ENCODE data around the gene RAPGEF4.

RAPGEF4 gene

DNA sequence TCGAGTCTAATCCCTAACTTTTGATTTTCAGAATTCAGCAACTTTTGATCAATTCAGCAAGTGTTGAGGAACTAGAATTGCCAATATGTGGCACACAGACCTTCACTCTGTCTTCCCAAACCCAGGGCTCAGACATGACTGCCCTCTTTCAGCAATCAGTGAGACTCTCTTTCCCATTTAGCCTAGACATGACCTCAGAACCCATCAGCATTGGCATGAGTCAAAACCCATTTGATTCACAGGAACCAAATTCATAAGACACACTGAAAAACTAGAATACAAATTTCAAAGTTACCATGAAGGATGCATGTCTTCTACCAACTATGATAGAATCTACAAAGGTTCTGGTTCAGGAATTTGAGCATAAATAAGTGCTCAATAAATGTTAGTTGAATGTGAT lies 226.4 kb downstream of the RAPGEF4 start:
- in situ Hi-C loops (cut with MboI; ENCODE audit: low sequenced_read_pairs), result no loop called here

DNA sequence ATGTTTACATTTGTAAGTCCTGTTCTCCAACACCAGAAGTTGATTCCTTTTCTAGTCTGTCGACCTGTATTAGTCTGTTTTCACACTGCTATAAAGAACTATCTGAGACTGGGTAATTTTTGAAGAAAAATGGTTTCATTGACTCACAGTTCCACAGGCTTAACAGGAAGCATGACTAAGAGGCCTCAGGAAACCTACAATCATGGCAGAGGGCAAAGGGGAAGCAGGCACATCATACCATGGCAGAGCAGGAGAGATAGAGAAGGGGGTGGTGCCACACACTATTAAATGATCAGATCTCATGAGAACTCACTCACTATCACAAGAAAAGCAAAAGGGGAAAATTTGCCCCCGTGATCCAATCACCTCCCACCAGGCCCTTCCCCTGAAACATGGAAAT lies 227.2 kb downstream of the RAPGEF4 start:
- in situ Hi-C loops (cut with MboI; ENCODE audit: low sequenced_read_pairs), result no loop called here

DNA sequence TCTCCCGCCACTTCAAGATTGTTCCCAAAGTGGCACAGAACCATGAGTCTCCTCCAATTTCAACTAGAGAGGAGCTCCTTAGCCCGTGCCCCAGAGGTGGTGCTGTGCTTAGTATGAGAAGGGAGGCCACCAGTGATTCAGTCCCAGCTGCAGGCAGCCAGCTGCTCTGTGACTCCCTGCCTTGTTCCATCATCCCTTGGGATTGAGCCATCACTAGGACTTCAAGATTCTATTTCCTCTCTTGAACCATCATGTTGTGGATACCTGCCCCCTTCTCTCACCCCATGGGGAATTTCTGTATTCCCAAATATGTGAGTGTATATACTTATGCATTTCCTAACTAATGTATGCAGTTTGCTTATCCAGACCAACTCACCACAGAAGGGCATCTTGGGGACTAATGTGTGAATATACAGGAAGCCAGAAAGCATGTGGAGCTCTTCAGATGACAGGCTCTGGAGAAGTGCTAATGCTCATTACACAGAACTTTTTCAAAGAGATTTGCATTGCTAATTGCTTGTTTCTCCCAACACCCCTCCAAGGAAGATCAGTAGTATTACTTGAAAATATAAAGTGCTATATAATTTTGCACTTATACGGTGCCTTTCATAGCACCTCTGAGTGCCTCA lies 229.0 kb downstream of the RAPGEF4 start:
- in situ Hi-C loops (cut with MboI; ENCODE audit: low sequenced_read_pairs), result no loop called here

DNA sequence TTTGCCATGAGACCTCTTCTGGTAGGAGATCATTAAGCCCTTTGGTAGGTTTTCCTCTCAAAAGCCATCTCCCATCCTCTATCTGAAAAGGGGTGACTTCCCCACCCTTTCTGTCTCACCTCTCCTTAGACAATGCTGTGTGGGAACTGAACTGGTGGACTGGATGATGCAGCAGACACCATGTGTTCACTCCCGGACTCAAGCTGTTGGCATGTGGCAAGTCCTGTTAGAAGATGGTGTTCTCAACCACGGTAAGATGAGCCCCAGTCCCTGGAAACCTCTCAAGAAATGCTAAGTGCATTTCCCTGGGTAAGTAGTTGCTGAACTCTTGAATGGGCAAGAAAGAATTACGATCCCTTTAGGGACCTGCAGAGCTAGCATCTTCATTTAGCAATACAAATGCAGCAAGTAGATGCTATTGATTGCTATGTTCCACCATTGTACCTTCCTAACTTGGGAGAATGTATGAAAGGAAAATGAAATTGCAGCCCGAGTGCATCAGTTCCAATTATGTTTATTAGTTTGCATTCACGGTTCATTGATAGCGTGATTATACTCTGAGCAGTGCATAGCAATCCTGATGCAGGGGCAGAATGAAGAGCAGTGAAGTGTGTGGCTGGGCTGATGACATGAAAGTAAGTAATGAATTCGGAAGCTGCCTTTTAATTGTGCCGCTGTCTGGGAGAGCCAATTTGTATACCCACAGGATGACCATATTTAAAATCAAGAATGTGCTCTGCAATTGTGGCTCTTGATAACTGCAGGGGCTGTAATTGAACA lies 230.0 kb downstream of the RAPGEF4 start:
- in situ Hi-C loops (cut with MboI; ENCODE audit: low sequenced_read_pairs), result no loop called here

DNA sequence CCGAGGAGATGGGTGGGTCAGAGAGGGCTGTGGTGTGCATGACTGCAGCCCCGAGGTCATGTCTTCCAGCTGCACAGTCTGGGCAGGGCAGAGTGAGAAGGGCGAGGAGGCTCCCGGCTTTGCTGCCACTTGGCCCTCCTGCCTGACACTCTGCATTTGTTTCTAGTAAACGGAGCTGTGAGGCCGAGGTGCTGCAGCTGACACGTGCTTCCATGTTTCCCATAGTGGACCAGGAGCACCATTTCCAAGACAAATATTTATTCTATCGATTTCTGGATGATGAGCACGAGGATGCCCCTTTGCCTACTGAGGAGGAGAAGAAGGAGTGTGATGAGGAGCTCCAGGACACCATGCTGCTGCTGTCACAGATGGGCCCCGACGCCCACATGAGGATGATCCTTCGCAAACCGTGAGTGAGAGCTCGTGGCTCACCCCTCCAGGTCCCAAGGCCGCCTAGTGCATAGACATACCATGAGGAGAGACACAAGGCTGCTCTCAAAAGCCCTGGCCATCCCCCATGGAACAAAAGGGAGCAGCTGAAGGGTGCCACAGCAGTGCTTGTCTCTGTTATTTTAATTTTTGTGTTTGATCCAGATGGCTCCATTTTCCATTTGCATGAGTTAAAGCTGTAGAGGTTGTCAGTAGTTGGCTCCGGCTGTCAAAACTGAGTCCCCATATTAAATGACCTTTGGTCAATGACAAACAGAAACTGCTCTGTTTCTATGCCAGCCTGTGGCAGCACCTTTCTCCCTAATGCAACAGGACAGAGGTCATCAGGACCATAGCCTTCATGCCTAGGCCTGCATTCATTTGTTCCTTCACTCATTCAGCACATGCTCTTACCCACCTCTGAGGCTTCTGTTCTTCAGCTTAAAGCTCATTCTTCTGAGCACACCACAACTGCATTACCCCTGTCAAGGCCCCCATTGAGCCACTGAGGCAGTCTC lies 231.7 kb downstream of the RAPGEF4 start:
- in situ Hi-C loops (cut with MboI; ENCODE audit: low sequenced_read_pairs), result no loop called here

DNA sequence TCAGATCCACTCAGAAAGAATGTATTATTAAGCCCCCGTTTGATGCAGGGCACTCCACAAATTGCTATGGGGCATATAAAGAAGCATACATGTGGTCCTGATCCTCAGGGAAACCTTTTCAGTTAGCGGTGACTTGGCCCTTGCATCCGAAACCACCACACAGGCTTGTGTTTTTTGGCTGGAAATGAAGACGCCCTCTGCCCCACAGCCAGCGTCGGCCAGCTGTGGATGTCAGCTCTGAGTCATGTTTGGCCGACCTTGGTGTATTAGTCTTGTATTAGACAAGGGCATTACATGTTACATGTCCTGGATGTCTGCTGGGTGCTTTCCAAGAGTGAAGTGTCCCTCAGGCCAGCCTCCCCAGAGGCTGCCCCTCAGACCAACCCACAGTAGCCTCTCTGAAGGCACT lies 232.4 kb downstream of the RAPGEF4 start:
- in situ Hi-C loops (cut with MboI; ENCODE audit: low sequenced_read_pairs), result no loop called here

DNA sequence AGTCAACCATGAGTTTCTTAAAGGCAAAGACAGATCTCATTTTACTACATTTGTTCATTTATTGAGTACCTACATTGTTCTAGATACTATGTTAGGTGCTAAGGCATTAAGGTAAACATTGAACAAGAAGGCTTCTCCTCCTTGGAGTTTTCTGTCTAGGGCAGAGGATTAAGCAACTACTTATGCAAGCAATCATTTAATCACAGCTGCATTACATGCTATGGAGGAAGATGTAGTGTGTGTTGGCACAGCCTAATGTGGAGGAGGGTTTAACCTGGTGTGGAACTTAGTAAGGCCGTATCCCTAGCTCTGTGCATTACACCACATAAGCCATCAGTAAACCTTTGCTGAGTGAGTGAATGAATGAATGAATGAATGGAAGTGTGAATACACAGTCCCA lies 233.5 kb downstream of the RAPGEF4 start:
- in situ Hi-C loops (cut with MboI; ENCODE audit: low sequenced_read_pairs), result no loop called here

DNA sequence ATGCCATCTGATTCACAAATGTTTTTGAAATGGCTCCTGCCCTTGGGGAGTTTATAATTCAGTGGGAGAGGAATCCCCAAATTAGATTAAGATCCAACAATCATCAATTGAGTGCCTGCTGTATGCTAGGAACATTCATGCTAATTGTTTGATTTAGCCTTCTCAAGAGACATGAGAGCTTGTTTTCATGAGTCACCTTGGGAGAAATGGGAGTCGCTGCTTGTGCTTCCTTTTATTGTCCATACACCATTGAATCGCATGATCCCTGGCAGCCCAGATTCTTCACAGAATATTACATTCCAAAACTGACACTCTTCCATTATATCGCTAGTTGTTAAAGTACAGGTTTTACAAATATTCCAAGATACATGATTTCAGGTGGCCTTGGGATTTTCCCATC lies 234.0 kb downstream of the RAPGEF4 start:
- in situ Hi-C loops (cut with MboI; ENCODE audit: low sequenced_read_pairs), result no loop called here

DNA sequence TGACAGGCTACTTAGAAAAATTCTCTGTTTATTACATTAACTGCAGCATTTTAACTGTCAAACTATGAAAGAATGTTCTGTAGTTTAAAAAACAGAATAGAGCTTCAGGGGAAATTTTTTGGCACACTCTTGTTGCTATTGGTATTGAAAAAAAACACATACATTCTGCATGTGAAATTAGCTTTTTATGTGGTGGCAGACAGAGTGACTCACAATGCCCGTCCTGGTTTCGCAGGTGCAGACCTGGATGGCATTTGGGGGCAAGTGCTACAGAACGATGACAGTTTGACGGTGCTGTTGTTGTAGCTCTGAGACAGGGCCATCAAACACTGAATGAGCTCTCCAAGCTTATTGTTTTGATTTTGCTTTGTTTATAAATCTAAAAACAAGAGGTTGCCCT lies 235.0 kb downstream of the RAPGEF4 start:
- in situ Hi-C loops (cut with MboI; ENCODE audit: low sequenced_read_pairs), result no loop called here

DNA sequence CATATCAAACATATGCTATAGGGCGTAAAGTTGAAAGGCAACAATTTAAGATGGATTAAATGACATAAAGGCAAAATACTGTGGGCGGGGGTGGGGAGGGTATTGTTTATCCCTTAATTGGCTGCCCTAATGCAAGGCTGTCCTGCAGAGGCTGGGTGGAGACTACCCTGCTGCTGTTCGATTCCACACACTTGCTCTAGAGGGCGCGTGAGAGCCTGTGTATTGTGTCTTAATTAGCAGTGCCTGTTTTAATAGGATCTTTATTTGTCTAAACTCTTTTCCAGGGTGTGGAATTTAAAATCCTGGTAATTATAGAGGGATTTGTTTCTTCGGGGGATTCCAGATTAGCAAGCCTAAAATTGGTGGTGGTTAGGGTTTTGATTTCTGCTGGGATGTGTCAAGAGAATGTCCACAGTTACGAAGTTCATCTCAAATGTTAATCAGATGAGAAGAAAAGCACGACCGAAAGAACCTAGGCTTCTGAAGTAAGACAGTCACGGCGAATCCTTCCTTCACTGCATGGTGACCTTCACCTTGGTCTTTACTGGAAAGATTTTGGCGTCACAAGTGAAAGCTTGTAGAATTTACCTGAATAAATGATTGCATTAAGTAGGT lies 236.5 kb downstream of the RAPGEF4 start:
- in situ Hi-C loops (cut with MboI; ENCODE audit: low sequenced_read_pairs), result no loop called here

DNA sequence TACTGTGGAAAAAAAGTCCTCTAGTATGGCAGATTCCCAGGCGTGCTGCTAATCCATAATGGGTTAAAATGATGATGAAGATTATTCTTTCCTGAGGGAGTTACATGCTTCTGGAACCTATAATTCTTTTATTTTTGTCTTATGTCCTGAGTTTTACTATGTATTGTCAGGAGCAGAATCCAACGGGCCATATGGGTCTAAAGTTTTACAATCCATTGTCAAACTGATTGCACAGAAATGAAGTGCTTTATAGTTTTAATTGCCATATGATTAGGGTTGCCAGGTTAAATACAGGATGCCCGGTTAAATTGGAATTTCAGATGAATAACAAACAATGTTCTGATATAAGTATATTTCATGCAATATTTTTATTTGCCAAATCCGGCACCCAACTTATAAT lies 239.1 kb downstream of the RAPGEF4 start:
- in situ Hi-C loops (cut with MboI; ENCODE audit: low sequenced_read_pairs), result no loop called here

DNA sequence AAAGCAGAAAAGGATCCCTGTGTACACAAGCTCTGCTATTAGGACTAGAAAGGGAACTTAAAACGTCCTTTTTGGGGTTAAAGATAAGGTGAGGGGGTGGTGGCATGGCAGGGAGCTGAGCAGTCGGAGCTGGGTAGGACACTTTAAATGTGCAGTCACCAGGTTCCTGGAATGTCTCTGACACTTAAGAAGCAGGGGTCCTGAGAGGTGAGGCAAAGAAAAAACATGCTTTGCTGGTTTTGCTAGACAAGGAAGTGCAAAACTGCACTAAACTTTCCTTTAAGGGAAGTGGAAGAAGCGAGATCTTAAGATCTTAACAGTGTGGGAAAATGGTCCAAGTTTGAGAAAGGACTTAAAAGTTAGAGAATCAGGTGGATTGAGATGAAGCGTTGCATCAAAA lies 240.5 kb downstream of the RAPGEF4 start:
- in situ Hi-C loops (cut with MboI; ENCODE audit: low sequenced_read_pairs), result no loop called here

DNA sequence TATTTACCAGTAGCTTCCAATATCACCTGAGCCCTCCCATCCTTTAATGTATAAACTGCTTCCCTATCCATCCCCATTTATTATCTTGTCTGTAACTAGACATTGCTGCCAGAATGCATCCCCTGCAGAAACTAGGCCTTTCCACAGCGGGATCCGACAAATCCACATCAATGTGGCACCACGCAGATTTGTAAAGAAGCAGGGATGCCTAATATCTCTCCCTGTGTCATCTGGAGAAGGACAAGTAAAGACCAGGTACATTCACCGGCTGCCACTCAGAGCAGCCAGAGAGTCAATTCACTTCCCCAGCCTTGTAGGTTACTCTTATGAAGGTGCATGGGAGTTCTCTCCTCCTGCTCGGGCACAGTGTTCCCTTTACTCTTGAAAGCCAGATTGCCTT lies 241.2 kb downstream of the RAPGEF4 start:
- in situ Hi-C loops (cut with MboI; ENCODE audit: low sequenced_read_pairs), result no loop called here

DNA sequence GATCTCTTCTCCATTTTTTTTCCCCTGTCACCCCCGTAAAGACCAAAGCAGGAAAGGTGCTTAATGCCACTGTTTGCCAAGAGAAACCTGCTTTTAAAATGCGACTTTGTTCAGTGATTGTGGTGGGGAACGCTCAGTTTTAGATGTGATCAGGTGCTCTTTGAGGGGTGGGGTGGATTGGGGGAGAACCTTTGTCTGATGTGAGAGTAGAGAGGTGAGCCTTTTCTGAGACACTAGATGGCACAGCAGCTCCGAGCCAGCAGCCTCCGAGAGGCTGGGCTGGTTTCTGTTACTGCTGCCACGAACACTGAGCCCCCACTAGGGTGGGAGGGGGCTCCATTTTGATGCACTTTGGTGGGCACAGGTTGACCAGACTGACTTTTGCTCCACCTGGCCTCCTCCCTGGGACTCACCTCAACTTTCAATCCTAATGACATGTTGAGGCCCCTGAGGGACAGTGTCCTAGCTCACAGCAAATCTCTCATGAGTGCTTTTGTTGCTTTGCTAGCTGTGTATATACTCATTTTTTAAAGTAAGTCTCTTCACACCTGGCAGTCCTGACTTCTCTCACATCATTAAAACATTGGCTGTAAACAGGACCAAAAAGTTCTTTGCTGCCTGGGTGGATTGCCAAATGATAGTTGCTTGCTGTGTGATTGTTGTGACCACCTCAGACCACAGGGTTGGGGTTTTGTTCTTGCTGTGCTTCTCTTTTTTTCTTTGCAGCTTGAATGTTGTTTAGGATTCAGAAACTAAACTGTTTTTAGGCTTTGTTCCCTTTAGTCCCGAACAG lies 241.8 kb downstream of the RAPGEF4 start:
- in situ Hi-C loops (cut with MboI; ENCODE audit: low sequenced_read_pairs), result no loop called here

DNA sequence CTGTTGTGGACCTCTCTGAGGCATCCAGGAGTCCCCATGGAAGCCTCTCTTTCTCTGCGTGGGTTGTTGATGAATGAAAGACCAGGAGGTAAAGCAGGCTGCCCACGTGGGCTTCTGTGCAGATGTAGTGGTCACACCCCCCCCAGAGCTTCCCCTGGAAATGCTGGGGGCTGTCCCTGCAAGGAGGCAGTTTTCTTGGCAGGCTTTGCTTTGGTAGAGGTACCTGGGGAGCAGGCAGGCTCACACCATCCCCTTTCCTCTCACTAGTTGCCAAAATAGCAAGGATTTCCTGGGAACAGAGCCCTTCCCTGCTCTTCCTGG lies 242.4 kb downstream of the RAPGEF4 start:
- in situ Hi-C loops (cut with MboI; ENCODE audit: low sequenced_read_pairs), result no loop called here

DNA sequence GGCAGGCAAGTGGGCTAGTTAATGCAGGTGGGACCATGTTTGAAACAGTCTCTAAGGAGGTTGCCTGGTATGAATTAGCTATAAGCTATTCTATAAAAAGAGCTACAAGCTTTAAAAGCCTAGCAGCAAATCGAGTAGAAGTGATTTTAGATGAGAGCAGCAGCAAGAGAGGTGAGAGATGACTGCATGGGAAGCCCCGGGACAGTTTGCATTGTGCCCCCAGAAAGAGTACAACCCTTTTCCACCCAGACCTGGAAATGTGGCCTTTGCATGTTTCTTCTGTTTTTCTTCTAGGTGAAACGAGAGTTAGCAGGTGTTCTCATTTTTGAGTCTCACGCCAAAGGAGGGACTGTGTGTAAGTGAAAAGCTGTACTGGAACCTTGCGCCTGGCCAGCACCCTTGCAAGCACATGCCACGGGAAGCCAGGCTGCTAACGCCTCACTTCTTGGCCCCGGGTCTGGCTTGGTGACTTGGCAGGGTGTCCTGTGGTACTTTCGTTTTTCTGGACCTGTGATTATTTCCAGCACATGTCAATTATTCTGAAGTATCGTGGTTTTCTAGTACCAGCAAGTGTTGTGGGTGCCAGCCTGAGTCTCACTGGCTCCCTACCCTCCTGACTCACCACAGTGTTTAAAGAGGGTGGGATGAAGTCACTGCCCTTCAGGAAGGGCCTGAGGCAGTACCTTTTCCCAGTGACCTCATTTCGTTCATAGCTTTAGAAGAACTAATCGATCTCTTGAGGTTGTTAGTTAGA lies 249.7 kb downstream of the RAPGEF4 start:
- in situ Hi-C loops (cut with MboI; ENCODE audit: low sequenced_read_pairs), result no loop called here

DNA sequence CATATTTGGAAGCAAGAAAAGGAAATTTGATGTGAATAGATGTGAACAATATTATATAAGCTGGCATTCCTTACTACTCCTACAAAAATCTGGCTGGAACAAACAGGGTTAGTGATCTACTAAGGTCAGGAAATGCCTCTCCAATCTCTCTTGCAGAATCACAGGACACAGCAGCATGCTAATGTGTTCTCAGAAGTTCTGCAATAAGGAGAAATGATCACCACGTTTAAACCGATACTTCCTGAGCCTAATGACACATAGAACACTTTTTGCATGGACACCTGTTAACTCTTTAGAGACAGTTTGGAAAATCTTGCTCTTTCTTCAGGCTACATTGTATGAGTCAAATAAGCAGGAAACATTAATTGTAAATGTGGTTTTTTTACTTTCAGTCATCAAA lies 250.4 kb downstream of the RAPGEF4 start:
- in situ Hi-C loops (cut with MboI; ENCODE audit: low sequenced_read_pairs), result no loop called here

DNA sequence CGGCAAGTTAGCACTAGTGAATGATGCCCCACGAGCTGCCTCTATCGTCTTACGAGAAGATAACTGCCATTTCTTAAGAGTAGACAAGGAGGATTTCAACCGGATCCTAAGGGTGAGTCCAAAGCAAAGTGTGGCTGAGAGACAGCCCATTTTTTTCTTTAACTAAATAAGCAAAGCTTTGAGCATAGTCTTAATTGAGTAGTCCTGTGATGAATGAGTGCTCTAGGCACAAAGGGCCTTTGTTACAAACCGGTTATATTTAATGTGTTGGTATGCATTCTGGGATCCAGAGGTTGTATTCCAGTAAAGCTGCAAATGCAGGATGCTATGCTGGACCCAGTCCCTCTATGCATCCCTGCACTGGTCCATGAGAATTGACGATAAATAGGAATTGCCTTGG lies 253.1 kb downstream of the RAPGEF4 start:
- in situ Hi-C loops (cut with MboI; ENCODE audit: low sequenced_read_pairs), result no loop called here

DNA sequence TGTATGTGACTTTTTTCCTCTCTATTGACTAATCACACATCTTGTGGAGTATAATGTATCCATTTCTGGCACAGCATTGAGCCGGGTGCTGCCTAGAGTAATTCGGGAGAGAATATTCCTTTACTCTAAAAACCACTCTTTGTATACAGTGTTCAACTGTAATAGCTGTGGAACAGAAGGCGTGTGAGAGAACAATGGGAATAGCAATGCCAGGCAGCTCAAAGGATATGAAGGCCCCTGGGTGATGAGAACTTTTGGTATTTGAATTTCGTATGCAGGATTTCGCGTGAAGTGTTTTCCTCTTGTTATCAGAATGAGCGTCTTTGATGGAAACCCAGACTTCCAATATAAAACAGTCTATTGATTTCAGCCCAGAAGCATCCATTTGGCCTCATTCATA lies 255.4 kb downstream of the RAPGEF4 start:
- in situ Hi-C loops (cut with MboI; ENCODE audit: low sequenced_read_pairs), result no loop called here

DNA sequence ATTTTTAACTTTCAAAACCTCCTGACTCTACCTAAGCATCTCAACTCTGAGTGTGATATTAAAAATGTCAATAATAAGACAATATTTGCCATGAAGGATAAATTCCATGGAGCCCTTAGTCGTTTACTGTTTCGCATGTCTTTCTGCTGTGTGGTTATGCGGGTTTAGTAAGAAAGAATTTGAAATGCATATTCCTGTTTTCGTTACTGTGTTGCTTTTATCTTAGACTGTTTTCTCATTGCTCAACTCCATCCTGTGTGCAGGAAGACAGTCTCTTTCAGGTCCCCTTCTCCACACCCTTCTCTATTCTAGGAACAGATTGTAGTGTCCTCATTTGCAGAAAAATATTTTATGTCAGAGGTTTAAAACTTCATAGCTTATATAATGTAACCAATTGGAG lies 257.5 kb downstream of the RAPGEF4 start:
- in situ Hi-C loops (cut with MboI; ENCODE audit: low sequenced_read_pairs), result no loop called here
